GM21447 (cell line): ENCODE results near the gene RARG.
"Not testable (repeated sequence)": the region's sequence is repeated elsewhere in the genome, so short reads cannot be mapped to it uniquely, and the experiment has no call there.

ENCODE experiments used
- ATAC-seq: cut with Tn5 transposase; IDR thresholded peaks from one replicate; pipeline ENCODE4 v1.9.1; 2021; ENCODE audit not compliant: unreplicated experiment

Gene RARG

GRCh38 chr12:53193040-53193439, 39.0 kb downstream of the RARG start:
- ATAC-seq = no peak

GRCh38 chr12:53192531-53193021, 39.4 kb downstream of the RARG start:
- ATAC-seq = no peak

- no peak for ATAC-seq
Measured at GRCh38 chr12:53191885-53192530, 40.0 kb downstream of the RARG start.

GRCh38 chr12:53191096-53191884, 40.7 kb downstream of the RARG start:
- ATAC-seq = no peak

- ATAC-seq = no peak
Measured at GRCh38 chr12:53190108-53190729, 41.8 kb downstream of the RARG start.

GRCh38 chr12:53187145-53187899, 44.7 kb downstream of the RARG start:
- no peak for ATAC-seq

- ATAC-seq = no peak
Measured at GRCh38 chr12:53186745-53187144, 45.3 kb downstream of the RARG start.

- ATAC-seq = no peak
Measured at GRCh38 chr12:53185582-53186153, 46.3 kb downstream of the RARG start.

- no peak for ATAC-seq
Measured at GRCh38 chr12:53184828-53185227, 47.2 kb downstream of the RARG start.

- no peak for ATAC-seq
Measured at GRCh38 chr12:53182903-53183302, 49.1 kb downstream of the RARG start.

- no peak for ATAC-seq
Measured at GRCh38 chr12:53181935-53182334, 50.1 kb downstream of the RARG start.

- peak; percentile 40 for ATAC-seq
Measured at GRCh38 chr12:53180931-53181645, 50.9 kb downstream of the RARG start.

- peak; percentile 91 for ATAC-seq
Measured at GRCh38 chr12:53180220-53180930, 51.6 kb downstream of the RARG start, which contains the start of the genes CSAD and ZNF740. Gene CSAD, minus strand, starts transcription at chr12:53180925. Its CDS starts 7,455 bp downstream, at chr12:53173470. Gene ZNF740, plus strand, starts transcription at chr12:53180722. Its CDS starts 1,262 bp downstream, at chr12:53181984.

GRCh38 chr12:53179687-53180219, 52.3 kb downstream of the RARG start:
- ATAC-seq = peak; percentile 18

GRCh38 chr12:53178803-53179202, 53.2 kb downstream of the RARG start:
- ATAC-seq = not testable (repeated sequence)

- not testable (repeated sequence) for ATAC-seq
Measured at GRCh38 chr12:53177447-53177846, 54.6 kb downstream of the RARG start.

GRCh38 chr12:53176750-53177149, 55.3 kb downstream of the RARG start:
- ATAC-seq = no peak

- no peak for ATAC-seq
Measured at GRCh38 chr12:53174881-53175491, 57.0 kb downstream of the RARG start.
